Thyroid gland (tissue), 4 donors: Measurements from ENCODE around the gene PPP2R3A.

ENCODE experiments used
- CTCF ChIP-seq, 6 experiments: fragments of 200-600 bp in 3 of 6; fragments of 450-650 bp in 3 of 6; sonication (generic) in 3 of 6; IDR thresholded peaks; one replicate each; pipeline ENCODE4 v1.5.1; 2016 to 2019; ENCODE audit warnings: antibody characterized with exemption in 6 of 6, mild to moderate bottlenecking in 2 of 6, inconsistent platforms in 1 of 6, moderate library complexity in 1 of 6
- POLR2A ChIP-seq, 2 donors: fragments of 450-650 bp; IDR thresholded peaks; one replicate each; pipeline ENCODE4 v1.6.1; 2017; ENCODE audit warnings: antibody characterized with exemption in 2 of 2, mild to moderate bottlenecking in 2 of 2, moderate library complexity in 1 of 2

GRCh38 chr3:136120373-136121348 is 155.1 kb downstream of the PPP2R3A start:
- TF ChIP-seq CTCF (IDR thresholded peaks at IDR 0.05): no peak
- no peak for TF ChIP-seq POLR2A (IDR thresholded peaks at IDR 0.05)
